HG02798 (cell line): ENCODE measurements around the gene KCNAB1.
A peak's percentile ranks its signal among the peaks of the same experiment; 100 is the strongest.

Experiments used
- ATAC-seq: cut with Tn5 transposase; IDR thresholded peaks from one replicate; pipeline ENCODE4 v1.9.1; 2021; ENCODE audit warnings: mild to moderate bottlenecking; ENCODE audit not compliant: unreplicated experiment, poor library complexity

Gene KCNAB1

DNA sequence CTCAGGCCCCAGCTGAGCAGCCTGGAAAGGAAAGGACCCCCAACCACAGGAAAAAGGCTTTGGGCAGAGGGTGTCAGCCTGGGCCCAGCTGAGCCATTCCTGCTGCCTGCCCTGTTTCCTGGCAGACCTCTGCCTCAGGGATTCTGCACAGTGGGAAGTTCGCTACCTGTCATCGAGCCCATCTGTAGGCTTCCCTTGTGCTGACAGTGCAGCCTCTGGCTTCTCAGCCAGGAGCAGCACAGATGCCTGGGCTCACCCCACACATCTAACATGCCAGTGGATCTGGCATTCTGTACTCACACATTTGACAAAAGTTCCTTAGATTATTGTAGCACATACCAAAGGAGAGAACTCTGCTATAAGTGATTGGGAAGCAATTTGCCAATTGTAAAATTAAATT, 232.3 kb downstream of the KCNAB1 start:
- no peak for ATAC-seq

DNA sequence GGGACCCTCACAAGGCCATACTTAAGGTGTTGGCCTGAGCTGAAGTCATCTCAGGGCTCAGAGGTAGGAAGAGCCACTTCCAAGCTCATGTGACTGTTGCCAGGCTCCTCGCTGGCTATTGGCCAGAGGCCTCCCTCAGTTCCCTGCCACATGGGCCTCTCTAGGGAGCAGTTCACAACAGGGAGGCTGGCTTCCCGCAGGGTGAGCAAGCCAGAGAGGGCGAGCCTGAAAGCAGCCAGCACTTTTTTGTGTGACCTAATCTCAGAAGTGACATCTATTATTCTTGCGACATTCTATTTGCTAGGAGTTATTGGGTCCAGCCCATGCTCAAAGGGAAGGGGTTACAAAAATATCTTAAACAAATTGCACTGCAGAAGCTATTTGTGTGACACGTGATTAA, 233.2 kb downstream of the KCNAB1 start:
- no peak for ATAC-seq

DNA sequence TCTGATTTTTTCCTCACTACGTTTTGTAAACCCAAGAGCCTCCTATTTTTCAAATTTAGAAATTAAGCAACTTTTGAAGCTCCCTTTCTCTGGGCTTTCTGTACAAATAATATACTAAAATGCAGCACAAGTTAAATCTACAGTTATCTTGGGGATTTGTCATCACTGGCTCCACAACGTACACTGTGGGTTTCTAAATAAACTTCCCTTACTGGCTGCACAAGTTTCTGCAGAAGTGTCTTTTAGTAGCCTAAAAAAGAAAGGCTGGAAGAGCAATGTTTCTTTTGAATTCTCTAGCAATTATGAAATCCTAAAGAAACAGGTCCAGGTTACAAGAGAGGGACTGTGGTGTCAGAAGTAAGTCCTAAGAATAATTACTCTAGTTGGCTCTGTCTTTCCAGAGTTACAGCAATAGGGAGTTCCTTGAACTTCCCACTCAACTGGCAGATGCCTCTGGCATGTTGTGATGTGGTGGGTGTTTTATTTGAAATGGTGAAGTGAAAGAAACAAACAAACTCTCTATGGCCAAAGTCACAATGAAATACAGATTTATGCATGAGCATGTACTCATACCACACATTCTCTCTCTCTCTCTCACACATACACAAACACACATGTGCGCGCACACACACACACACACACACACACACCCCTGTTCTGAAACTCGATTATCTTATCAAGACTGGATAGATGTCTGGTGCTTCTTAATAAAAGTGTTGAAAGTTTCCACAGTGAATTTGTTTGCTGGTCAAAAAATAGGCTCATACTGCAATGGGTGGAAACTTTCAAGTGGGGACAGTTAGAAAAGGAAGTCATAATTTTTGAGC, 236.4 kb downstream of the KCNAB1 start:
- ATAC-seq, result no peak

DNA sequence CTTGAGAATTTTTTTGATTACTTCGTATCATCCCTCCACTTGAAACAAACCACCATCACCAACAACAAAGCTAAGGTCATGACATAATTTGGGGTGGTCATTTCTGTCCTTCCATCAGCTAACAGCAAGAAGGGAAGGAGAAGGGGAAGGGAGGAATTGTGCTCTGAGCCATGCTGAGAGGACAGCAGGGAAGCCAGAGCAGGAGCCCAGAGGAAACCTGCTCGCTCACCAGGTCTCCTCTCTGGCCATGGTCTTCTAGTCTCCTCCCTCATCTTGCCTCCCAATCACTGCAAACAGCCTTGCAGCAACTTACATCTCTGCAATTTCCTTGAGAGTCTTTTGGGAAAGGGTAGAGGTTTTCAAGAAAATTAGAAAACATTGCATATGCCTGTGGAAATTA, 237.9 kb downstream of the KCNAB1 start:
- no peak for ATAC-seq

DNA sequence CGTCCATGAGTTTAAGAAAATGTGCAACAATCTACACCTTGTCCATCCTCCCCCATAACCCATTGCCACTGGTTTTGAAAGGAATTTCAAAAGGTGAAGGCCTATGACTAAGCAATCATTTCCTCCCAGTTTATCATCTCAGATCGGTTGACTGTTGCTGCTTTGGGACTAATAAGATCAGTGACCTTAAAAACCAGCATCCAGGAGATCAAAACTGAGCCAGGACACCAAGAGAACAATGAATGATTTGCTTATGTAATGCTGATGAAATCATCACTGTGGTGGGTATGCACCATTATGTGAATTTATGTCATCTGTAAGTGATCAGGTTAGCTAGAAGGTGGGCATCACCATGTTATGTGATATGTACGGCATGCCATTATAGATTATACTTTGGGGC, 239.0 kb downstream of the KCNAB1 start:
- no peak for ATAC-seq

DNA sequence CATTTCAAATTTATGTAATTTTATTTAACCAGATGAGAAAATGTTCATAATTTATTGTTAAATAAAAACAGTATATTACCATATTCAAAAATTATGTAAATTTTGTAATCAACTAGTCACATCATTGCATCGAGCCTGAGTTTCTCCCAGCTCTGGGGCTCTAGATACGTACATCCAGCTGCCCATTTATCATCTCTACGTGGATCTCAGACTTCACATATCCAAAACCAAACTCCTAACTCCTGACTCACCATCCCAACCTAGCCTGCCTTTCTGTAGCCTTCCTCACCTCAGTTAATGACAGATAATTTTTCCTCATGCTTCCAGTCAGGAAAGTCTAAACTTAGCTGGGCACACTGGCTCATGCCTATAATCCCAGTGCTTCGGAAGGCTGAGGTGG, 239.7 kb downstream of the KCNAB1 start:
- ATAC-seq, result no peak

DNA sequence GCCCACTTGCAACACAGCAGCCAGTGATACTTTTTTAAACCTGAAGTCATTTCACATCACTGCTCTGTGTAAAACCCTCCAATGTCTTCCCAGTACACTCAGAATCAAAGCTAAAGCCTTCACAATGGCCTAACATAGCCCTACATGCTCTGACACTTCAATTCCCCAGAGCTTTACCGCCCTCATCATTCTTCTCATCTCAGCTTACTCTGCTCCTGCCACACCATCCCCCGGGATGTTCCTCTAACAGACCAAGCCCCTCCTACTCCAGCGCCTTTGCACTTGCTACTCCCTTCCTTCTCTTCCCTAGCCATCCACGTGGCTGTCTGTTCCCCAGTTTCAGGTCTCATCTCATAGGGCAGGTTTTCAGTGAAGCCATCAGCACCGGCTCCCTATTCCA, 240.6 kb downstream of the KCNAB1 start:
- no peak for ATAC-seq

DNA sequence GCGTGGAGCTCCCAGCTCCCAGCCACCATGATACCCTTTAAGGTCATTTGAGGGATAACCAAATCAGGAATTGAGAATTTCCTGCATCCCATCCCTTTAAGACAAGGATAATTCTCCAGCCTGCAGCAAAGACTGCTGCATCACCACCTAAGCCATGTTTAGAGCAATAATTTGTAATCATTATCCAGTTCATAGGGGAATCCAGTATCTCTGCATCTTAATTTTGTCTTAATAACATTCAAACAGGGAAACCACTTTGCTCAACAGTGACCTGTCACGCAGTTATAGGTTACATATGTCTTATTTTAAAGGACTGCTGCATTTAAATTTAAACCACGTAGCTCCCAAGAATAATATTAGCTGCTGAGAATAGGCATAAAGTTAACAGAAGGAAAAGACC, 246.2 kb downstream of the KCNAB1 start:
- no peak for ATAC-seq

DNA sequence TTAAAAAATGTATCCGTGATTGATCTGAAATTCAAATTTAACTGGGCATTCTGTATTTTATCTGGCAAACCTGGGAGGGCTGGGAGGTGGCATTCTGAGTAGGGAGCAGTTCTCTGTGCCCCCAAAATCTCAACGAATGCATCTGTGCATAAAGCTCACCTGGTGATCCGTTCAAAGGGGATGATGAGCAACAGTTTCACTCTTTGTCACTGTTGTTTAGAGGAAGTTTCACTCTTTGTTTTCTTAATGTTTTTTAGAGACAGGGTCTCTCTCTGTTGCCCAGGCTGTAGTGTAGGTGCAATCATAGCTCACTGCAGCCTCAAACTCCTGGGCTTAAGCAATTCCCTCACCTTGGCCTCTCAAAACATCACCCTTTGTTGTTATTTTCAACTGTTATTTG, 247.8 kb downstream of the KCNAB1 start:
- peak; percentile 50 for ATAC-seq

DNA sequence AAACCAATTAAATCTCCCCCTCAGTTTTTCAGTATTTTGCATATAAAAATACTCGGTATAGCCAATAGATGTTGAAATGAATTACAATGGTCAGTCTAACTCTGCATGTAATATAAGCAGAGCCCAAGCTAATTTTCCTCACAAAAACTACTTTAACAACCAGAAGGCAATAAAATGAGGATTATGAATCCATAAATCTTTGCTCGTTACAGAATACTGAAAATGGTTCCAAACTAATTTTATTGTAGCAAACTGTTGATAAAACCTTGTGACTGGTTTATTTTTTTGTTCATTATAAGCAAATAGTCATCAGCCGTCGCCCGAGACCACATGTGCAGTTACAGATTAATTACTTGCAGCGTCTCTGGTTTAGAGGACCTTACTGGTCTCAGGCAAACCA, 251.3 kb downstream of the KCNAB1 start:
- ATAC-seq, result no peak

DNA sequence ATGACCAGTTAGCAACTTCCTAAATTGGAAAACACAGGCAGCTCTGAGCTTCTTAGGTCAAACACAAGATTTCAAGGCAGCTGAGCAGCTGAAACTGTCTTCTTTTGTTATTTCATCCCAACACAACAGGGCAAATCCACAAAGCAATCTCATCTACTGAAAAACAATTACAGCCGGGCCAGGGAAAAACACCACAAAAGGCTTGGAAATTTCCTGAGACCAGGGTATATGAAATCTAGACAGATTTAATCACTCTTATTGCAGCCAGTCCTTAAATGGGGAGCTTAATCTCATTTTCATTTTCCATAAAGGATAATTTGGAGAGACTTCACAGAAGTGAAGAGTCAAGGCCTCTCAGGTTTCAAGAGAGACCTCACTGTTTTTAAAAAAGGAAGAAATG, 252.7 kb downstream of the KCNAB1 start:
- no peak for ATAC-seq

DNA sequence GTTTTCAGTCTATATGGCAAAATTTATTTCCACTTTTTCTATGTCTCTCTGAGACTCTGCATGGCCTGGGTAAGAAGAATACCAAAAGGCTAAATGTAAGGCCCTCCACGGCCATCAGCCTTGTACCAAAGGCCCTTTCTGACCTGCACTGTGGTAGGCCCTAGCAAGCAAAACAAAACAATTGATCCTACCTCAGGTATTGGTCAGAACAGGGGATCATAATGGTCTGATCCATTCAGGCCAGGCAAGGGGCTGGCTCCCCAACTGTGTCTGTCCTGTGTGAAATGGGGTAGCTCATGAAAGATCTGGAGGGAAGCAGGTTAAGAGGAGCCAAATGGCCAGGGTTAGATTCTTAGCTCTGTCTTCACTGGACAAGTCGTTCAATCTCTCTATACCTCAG, 253.3 kb downstream of the KCNAB1 start:
- ATAC-seq, result no peak

DNA sequence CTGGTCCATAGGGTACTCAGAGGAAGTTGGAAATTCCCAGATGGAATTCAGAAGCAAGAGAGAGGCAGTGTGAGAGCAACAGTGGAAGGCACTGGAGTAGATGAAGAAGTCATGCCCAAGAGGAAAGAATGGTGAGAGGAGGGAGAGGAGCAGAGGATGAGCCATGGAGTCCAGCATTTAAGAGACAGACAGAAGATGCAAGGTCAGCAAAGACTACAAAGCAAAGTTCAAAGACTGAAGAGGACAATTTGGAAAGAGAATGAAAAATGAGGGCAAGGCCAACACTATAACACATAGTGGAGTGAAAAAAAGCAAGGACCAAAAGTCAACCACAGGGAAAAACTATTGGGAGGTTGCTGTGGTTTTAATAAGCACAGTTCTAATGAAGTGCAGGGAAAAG, 255.8 kb downstream of the KCNAB1 start:
- ATAC-seq, result no peak

DNA sequence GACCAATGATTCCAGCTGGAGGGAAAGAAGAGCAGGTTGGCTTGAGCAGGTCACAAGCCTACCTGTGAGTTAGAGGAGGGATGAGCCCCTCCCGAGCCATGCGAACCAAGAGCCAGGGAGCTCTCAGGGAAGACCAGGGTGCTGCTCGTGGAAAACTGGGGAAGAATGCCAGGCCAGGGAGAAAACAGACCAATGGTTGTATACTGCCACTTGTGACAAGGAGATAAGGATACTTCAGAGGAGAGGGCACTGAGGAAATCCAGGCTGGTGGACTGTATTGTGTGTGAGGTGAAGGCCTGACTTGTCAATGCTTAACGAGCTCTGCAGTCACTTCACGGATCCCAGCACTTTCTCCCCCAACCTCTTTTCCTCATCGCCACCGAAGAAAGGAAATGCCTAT, 256.9 kb downstream of the KCNAB1 start:
- ATAC-seq, result no peak

DNA sequence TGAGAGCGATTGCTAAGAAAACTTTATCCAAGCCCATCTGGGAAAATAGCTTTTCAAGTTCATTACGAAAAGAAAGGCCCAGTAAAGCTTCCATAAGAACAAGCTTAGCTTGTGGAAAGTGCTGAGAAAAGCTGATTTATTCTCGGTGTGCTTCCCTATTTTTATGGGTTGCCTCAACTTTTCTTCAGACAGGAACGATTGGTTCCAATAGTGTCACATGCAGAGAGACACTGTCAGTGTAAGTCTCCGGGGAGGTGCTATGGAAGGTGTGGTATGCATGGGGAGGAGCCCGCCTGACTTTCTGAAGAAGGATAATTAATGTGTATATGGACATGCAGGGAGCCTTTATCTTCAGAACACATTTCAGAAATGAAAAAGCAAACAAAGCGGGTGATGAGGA, 257.3 kb downstream of the KCNAB1 start:
- no peak for ATAC-seq

DNA sequence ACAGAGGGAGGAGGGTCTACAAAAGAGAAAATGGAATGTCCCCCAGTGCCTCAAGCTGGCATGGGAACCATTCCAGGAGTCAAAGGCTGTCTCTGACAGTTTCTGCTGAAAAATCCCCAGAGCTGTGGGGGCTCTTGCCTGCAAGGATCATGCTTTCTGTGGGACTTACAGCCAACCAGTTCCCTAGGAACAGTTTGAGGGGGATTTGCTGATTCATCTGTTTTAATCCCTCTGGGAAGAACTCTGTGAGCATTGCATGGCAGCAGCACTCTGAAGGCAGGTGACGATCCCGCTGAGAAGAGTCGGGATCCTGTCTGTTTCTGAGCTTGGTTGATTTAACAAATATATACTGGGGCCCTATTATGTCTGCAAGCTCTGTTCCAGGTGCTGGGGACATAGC, 258.5 kb downstream of the KCNAB1 start:
- ATAC-seq, result no peak

DNA sequence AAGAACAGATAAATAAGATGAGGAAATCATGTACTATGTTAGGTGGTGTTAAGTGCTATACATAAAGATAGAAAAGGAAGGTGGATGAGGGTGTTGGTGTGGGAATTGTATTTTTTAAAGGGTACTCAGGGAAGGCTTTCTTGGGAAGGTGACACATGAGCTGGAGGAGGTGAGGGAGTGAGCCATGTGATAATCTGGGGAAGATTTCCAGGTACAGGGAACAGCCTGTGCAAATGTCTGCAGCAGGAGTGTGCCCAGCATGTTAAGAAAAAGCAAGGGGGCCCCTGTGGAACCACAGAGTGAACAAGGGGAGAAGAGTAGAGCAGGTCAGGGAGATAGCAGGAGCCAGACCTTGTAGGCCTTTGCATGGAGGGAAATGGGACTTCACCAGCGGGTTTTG, 258.9 kb downstream of the KCNAB1 start:
- ATAC-seq, result no peak

DNA sequence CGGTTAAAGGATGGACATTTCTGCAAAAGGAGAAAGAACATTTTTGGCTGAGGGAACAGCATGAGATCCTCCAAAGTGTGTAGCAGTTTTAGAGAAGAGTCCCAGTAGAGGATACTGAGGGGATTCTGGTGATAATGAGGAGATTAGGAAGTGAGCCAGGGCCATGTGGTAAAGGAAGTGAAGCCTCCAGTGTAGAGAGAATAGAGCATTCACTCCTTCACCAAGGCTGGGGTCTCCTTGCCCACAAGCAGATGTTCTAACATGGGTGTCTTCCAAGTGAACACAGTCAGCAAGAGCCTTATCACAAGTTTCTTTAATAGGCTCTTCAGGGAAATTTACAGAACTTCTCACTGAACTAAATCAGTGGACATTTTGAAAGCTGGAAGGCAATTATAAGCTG, 260.9 kb downstream of the KCNAB1 start:
- ATAC-seq, result no peak

DNA sequence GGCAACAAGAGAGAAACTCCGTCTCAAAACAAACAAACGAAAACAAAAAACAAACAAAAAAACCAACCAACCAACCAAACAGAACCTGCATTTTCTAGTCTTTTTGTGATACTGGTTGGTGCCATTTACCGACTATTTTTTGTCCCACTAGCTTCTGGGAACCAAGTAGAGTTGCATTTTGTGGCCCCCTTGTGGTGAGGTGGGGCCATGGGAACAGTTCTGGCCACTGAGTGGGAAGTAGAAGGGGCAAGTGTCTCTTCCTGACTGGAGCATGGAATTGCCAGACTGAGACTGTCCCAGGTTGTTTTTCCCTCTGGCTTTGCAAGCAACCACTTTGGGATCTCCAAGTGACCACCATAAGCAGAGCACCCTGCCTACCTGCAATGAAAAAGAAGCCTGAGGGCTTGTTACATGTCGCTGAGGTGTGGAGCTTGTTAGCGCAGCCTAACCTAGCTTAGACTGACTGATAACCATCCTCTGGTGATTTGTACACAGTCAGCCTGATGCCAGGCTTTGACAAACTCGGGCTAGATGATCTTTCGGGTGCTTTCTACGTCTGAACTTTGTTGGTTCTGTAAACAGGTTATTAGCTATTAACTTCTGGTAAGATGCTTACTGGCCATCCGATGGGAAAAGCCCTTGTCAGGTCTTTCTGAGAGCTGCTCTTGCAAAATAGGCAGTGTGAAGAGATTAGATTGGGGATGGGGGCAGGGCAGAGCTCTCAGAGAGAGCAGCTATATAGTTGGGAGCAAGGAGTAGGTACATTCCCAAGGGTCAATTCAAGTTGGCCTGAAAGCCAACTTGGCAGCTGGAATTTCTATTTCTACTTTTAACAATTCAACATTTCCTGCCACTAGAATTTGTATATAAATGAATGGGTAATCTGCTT, 262.3 kb downstream of the KCNAB1 start:
- peak; percentile 80 for ATAC-seq

DNA sequence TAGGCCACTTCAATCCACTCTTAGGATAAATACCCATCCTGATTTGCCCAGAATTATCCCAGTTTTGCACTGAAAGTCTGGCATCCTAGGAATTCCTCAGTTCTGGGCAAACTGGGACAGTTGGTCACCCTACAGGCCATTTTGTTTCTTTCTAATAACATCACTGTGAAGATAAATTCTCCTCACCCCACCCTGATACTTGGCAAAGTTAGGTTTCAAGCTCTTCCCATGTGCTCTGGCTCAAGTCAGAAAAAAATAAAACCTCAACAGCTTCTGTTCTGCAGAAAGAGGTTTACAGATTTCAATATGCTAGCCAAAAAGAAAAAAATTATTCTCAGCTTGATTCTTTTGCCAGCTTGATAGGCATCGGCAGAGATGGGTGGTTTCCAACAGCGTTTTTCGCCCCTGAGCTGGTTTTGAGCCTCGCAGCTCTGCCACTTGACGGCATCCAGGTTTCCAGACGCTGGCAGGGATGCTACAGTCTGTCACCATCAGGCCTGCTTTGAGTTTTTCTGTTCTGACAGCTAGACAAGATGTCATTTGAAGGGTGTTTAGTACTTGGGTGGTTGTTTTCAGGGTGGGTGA, 263.2 kb downstream of the KCNAB1 start:
- ATAC-seq, result no peak
